Measurements from ENCODE around the gene MCAT.
"Not testable (repeated sequence)": the region's sequence is repeated elsewhere in the genome, so short reads cannot be mapped to it uniquely, and the experiment has no call there.

Gene MCAT

DNA sequence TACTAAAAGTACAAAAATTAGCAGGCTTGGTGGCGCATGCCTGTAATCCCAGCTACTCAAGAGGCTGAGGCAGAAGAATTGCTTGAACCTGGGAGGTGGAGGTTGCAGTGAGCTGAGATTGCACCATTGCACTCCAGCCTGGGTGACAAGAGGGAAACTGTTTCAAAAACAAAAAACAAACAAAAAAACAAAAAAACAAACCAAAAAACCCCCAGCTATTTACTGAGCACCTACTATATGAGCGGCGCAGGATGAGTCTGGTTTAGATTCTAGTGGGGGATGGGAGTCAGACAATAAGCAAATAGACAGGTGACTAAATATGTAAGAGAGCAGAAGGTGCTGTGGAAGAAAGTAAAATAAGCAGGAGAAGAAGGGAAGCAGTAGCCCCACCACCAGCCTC is 38.2 kb downstream of the MCAT start:
- not testable (repeated sequence) for H3K4me3 ChIP-seq (ENCODE audit: low read length); H3K4me1 ChIP-seq (ENCODE audit: control insufficient read depth, insufficient read depth, low read length); H3K9ac ChIP-seq (ENCODE audit: low read length); H3K27me3 ChIP-seq (ENCODE audit: control insufficient read depth, insufficient read depth, low read length); H3K27ac ChIP-seq (ENCODE audit: low read depth, low read length); H3K36me3 ChIP-seq (ENCODE audit: control insufficient read depth, insufficient read depth, low read length)

DNA sequence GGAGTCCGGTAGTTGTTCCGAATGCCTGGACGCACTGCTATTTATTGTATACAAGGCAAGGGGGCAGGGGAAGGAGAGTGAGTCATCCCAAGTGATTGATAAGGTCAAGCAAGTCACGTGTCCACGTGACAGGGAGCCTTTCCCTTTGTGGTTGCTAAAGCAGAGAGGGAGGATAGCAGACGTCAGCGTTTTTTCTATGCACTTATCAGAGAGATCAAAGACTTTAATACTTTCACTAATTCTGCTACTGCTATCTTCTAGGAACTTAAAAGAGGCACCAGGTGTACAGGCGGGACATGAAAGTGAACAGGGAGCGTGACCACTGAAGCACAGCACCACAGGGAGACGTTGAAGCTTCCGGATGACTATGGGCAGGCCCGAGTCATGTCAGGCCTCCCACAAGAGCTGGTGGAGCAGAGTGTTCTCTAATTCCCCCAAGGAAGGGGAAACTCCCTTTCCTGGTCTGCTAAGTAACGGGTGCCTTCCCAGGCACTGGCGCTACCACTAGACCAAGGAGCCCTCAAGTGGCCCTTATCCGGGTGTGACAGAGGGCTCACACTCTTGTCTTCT is 39.1 kb downstream of the MCAT start:
- not testable (repeated sequence) for H3K36me3 ChIP-seq (ENCODE audit: control insufficient read depth, insufficient read depth, low read length); H3K4me3 ChIP-seq (ENCODE audit: low read length); H3K4me1 ChIP-seq (ENCODE audit: control insufficient read depth, insufficient read depth, low read length); H3K27me3 ChIP-seq (ENCODE audit: control insufficient read depth, insufficient read depth, low read length); H3K27ac ChIP-seq (ENCODE audit: low read depth, low read length); H3K9ac ChIP-seq (ENCODE audit: low read length)

DNA sequence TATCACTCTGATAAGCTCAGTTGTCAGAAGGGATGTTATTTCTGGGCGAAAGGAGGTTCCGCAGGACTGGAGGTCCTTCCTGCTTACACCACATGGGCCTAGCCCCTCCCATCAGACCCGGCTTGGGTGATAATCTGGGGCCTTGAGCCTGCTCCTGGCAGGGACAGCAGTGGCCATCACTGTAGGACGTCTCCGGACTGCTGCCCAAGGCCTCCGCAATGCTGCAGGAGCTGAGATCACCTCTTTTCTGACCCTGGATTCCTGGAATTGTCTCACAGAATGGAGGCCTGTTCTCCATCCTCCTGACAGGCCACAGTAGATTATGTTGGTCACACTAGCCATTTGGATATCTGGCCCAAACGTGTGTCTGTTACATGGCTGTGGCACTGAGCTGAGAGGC is 41.9 kb downstream of the MCAT start:
- Histone ChIP-seq H3K4me1 (ENCODE audit: control insufficient read depth, insufficient read depth, low read length) (no peaks in the 10 kb centered on the region), H3K4me3 (ENCODE audit: low read length) (no peak overlapping the region), H3K36me3 (ENCODE audit: control insufficient read depth, insufficient read depth, low read length) (no peaks in the 10 kb centered on the region), H3K9ac (ENCODE audit: low read length) (no peak overlapping the region), H3K27ac (ENCODE audit: low read depth, low read length) (no peak overlapping the region), H3K27me3 (ENCODE audit: control insufficient read depth, insufficient read depth, low read length) (no peaks in the 10 kb centered on the region)

DNA sequence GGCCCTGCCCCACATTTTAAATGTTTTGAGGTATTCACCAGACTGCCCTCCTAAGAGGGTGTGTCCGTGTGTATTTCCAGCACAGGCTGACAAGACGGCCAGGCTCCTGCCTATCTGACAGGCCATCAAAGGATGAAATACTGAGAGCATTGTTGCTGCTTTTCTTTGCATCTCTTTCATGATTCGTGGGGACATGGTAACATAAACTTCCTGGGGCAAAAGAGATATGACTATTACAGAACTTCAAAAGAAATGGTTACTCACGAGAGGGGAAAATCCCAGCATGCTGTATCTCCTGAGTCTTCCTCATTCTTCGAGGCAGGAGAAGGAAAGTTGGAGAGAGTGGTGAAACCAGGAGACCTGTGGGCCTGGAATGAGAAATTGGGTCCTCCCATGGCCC is 43.0 kb downstream of the MCAT start:
- H3K9ac ChIP-seq (ENCODE audit: low read length): no peak overlapping the region
- no peak overlapping the region for H3K4me3 ChIP-seq (ENCODE audit: low read length)
- H3K27ac ChIP-seq (ENCODE audit: low read depth, low read length): no peak overlapping the region
- H3K27me3 ChIP-seq (ENCODE audit: control insufficient read depth, insufficient read depth, low read length): no peaks in the 10 kb centered on the region
- no peaks in the 10 kb centered on the region for H3K36me3 ChIP-seq (ENCODE audit: control insufficient read depth, insufficient read depth, low read length)
- H3K4me1 ChIP-seq (ENCODE audit: control insufficient read depth, insufficient read depth, low read length): no peaks in the 10 kb centered on the region

DNA sequence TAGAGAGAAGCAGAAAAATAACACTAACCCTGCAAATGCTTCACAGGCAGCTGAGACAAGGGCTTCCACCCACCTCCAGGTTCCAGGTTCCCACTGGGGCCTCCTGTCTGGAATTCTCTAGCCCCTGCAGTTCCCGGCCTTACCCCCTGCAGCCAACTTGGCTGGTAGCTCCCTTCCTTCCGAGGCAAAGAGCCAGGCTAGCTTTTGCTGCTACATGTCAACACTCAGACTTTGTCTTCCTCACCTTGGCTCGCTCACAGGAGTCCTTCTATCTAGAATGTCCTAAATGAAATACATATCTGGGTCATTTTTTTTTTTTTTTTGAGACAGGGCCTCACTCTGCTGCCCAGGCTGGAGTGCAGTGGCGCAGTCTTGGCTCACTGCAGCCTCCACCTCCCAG is 44.1 kb downstream of the MCAT start:
- Histone ChIP-seq H3K36me3 (ENCODE audit: control insufficient read depth, insufficient read depth, low read length) (no peaks in the 10 kb centered on the region), H3K27ac (ENCODE audit: low read depth, low read length) (no peak overlapping the region), H3K27me3 (ENCODE audit: control insufficient read depth, insufficient read depth, low read length) (no peaks in the 10 kb centered on the region), H3K4me3 (ENCODE audit: low read length) (no peak overlapping the region), H3K9ac (ENCODE audit: low read length) (no peak overlapping the region), H3K4me1 (ENCODE audit: control insufficient read depth, insufficient read depth, low read length) (no peaks in the 10 kb centered on the region)

DNA sequence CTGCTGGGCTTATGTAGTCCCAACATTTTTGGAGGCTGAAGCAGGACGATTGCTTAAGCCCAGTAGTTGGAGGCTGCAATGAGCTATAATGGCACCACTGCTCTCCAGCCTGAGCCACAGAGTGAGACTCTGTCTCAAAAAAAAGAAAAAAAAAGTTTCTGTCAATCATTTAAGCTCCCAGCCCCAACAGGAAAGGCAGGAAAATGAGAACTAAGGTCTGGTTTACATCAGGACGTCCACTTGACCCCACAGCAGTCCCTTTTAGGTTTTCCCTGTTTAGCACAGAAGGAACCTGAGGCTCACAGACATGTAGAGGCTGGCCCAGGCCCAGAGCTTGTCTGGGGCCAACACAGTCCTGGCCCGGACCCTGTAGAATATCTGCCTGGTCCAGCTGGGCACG is 44.8 kb downstream of the MCAT start:
- Histone ChIP-seq H3K27ac (ENCODE audit: low read depth, low read length) (no peak overlapping the region), H3K27me3 (ENCODE audit: control insufficient read depth, insufficient read depth, low read length) (no peaks in the 10 kb centered on the region), H3K9ac (ENCODE audit: low read length) (no peak overlapping the region), H3K36me3 (ENCODE audit: control insufficient read depth, insufficient read depth, low read length) (no peaks in the 10 kb centered on the region), H3K4me1 (ENCODE audit: control insufficient read depth, insufficient read depth, low read length) (no peaks in the 10 kb centered on the region), H3K4me3 (ENCODE audit: low read length) (no peak overlapping the region)

DNA sequence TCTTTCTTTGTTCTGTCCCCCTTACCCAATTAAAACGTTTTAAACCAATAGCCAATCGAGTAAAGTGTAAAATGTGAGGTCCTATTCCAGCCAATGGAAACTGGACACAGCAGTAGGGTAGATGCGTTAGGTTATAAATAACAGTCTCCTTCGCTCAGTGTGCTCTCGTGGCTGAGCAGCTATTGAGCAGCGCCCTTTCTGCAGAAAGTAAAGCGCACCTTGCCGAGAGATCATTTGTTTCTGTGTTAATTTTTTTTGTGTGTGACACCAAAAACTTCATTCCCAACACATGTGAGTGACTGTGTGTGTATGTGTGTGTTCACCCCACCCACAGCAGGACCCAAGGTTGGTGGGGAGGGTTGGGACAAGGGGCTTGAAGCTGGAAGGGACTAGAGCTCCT is 46.8 kb downstream of the MCAT start:
- no peak overlapping the region for H3K9ac ChIP-seq (ENCODE audit: low read length)
- no peak overlapping the region for H3K27ac ChIP-seq (ENCODE audit: low read depth, low read length)
- no peaks in the 10 kb centered on the region for H3K4me1 ChIP-seq (ENCODE audit: control insufficient read depth, insufficient read depth, low read length)
- no peak overlapping the region for H3K4me3 ChIP-seq (ENCODE audit: low read length)
- no peaks in the 10 kb centered on the region for H3K27me3 ChIP-seq (ENCODE audit: control insufficient read depth, insufficient read depth, low read length)
- H3K36me3 ChIP-seq (ENCODE audit: control insufficient read depth, insufficient read depth, low read length): no peaks in the 10 kb centered on the region

DNA sequence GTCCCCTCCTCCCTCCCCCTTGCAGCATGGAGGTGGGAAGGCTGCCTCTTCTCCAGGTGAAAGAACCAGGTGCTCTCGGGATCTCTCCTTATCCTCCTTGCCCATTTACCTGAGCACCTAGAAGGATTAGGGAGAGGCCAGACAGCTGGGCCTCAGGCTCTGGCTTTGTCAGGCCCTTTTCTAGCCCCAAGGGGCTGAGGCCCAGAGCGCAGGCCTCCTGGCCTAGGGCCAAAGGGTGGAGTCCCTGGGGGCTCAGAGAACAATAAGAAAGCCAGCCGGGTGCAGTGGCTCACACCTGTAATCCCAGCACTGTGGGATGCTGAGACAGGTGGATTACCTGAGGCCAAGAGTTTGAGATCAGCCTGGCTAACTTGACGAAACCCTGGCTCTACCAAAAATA is 48.6 kb downstream of the MCAT start:
- H3K4me1 ChIP-seq (ENCODE audit: control insufficient read depth, insufficient read depth, low read length): no peaks in the 10 kb centered on the region
- no peak overlapping the region for H3K27ac ChIP-seq (ENCODE audit: low read depth, low read length)
- no peaks in the 10 kb centered on the region for H3K27me3 ChIP-seq (ENCODE audit: control insufficient read depth, insufficient read depth, low read length)
- H3K36me3 ChIP-seq (ENCODE audit: control insufficient read depth, insufficient read depth, low read length): no peaks in the 10 kb centered on the region
- no peak overlapping the region for H3K9ac ChIP-seq (ENCODE audit: low read length)
- H3K4me3 ChIP-seq (ENCODE audit: low read length): no peak overlapping the region

DNA sequence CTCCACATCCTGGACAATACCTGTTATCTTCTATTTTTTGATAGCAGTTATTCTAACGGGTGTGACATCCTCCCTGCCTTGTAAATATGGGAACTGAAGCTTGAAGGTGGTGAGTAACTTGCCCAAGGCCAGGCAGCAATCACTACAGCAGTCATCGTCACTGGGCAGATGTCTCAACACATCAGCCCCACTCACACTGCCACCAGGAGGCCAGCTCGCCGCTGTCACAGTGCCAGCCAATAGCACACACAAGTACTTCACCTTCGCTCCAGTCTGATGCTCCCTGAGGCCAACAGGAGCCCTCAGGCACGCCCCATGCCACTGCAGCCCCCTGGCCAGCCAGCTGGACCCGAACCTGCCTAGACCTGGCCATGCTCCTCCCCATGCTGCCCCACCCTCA is 49.1 kb downstream of the MCAT start:
- Histone ChIP-seq H3K4me1 (ENCODE audit: control insufficient read depth, insufficient read depth, low read length) (no peaks in the 10 kb centered on the region), H3K4me3 (ENCODE audit: low read length) (no peak overlapping the region), H3K27me3 (ENCODE audit: control insufficient read depth, insufficient read depth, low read length) (no peaks in the 10 kb centered on the region), H3K36me3 (ENCODE audit: control insufficient read depth, insufficient read depth, low read length) (no peaks in the 10 kb centered on the region), H3K9ac (ENCODE audit: low read length) (no peak overlapping the region), H3K27ac (ENCODE audit: low read depth, low read length) (no peak overlapping the region)

DNA sequence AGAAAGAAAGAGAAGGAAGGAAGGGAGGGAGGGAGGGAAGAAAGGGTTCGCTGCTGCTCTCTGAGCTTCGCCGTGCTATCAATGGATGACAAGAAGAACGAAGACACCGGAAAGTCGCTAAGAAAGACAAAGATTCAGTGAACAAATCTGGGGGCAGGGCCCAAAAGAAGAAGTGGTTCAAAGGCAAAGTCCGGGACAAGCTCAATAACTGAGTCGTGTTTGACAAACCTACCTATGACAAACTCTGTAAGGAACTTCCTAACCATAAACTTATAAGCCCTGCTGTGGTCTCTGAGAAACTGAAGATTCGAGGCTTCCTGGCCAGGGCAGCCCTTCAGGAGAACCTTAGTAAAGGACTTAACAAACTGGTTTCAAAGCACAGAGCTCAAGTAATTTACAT is 51.1 kb downstream of the MCAT start:
- Histone ChIP-seq H3K27me3 (ENCODE audit: control insufficient read depth, insufficient read depth, low read length) (no peaks in the 10 kb centered on the region), H3K36me3 (ENCODE audit: control insufficient read depth, insufficient read depth, low read length) (no peaks in the 10 kb centered on the region)

DNA sequence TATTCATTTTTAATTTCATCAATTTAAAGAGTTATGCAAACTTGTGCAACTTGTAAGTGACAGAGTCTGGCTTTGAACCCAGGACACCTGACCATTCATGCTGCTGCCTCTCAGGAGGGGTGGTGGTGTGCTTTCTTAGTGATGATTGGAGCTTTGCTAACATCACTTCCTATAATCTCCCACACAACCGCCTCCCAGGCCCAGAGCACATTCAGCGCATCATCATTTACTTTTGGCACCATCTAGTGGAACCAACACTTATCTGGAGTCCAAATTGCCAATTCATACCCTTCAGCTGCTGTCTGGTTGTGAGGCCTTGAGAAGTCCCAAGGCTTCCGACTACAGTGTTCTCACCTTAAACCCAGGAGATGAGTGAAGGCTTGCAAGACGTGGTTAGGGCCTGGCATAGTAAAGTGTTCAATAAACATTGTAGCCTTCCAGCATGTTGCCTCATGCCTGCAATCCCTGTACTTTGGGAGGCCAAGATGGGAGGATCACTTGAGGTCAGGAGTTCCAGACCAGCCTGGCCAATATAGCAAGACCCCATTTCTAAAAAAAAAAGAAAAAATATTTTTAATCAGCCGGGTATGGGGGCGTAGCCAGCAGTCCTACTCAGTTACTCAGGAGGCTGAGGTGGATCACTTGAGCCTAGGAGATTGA is 52.9 kb downstream of the MCAT start:
- no peak overlapping the region for H3K27ac ChIP-seq (ENCODE audit: low read depth, low read length)

More for the DNA sequence above, 51.1 kb downstream of the MCAT start:
- H3K4me3 ChIP-seq (ENCODE audit: low read length): no peak overlapping the region
- peaks cover 3% of the 10 kb centered on the region for H3K4me1 ChIP-seq (ENCODE audit: control insufficient read depth, insufficient read depth, low read length)
- H3K9ac ChIP-seq (ENCODE audit: low read length): no peak overlapping the region
- H3K27ac ChIP-seq (ENCODE audit: low read depth, low read length): no peak overlapping the region

DNA sequence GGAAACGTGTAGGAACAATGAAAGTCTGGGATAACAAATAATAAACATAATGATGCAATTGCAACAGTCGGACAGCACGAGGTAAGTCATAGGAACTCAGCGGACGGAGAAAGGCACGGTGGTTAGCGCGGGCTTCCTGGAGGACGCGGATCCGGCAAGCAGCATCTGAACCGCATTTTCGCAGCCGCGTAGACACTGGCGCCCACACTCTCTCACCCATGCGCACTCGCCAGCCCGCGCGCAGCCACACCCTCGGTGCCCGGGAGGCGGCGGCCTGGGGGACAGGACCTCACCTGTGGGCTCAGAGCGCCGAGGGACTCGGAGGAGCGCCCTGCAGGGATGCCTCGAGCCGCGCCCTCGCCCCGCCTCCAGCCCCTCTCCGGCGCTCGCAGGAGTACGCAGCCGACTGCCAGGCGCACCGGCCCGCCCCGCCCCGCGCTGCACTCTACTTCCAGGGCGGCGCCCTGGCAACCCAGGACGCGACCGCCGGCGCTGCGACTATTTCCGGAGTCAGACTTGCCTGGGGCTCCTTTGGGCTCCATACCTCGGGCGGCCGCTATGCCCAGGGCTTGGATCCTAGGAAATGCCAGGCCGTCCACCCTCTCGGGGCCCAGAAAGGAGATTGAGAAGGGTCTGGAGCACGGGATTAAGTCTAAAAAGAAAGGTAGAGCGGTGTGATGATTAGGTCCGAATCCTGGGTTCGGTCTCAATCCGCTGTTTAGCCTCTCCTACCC is 54.0 kb downstream of the MCAT start, which contains the start of gene TTLL1:
Gene TTLL1 (minus strand): TSS at position 408 of the 734 bp plus-strand sequence. CDS start 13,805 bp downstream, outside the sequence.
- H3K27me3 ChIP-seq (ENCODE audit: control insufficient read depth, insufficient read depth, low read length): no peaks in the 10 kb centered on the region
- peak within 1 kb of the TSS; percentile 68 for H3K27ac ChIP-seq (ENCODE audit: low read depth, low read length)
- H3K4me3 ChIP-seq (ENCODE audit: low read length): peak within 1 kb of the TSS; percentile 87
- H3K4me1 ChIP-seq (ENCODE audit: control insufficient read depth, insufficient read depth, low read length): peaks cover 3% of the 10 kb centered on the region
- no peaks in the 10 kb centered on the region for H3K36me3 ChIP-seq (ENCODE audit: control insufficient read depth, insufficient read depth, low read length)
- peak within 1 kb of the TSS; percentile 57 for H3K9ac ChIP-seq (ENCODE audit: low read length)

More for the DNA sequence above, 52.9 kb downstream of the MCAT start:
- Histone ChIP-seq H3K9ac (ENCODE audit: low read length) (no peak overlapping the region), H3K4me1 (ENCODE audit: control insufficient read depth, insufficient read depth, low read length) (peaks cover 3% of the 10 kb centered on the region), H3K36me3 (ENCODE audit: control insufficient read depth, insufficient read depth, low read length) (no peaks in the 10 kb centered on the region), H3K4me3 (ENCODE audit: low read length) (no peak overlapping the region), H3K27me3 (ENCODE audit: control insufficient read depth, insufficient read depth, low read length) (no peaks in the 10 kb centered on the region)

DNA sequence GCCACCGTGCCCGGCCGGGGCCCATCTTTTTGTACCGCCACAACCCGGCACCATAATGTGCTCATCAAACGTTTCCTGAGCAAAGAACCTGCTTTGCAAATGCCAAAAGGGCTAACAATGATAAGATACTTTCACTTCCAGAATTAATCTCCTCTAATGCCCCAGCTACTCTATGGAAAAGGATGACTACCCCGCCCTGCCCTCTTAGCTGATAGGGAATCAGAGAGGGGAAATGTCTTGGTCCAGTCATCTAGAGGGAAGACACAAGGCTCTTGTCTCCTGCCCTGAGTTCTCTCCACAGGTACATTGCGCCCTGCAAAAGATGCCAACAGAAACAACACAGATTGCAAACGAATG is 54.6 kb downstream of the MCAT start:
- H3K27me3 ChIP-seq (ENCODE audit: control insufficient read depth, insufficient read depth, low read length): no peaks in the 10 kb centered on the region
- H3K4me1 ChIP-seq (ENCODE audit: control insufficient read depth, insufficient read depth, low read length): peaks cover 3% of the 10 kb centered on the region
- H3K4me3 ChIP-seq (ENCODE audit: low read length): peak overlapping the region; percentile 87
- H3K36me3 ChIP-seq (ENCODE audit: control insufficient read depth, insufficient read depth, low read length): no peaks in the 10 kb centered on the region
- no peak overlapping the region for H3K27ac ChIP-seq (ENCODE audit: low read depth, low read length)
- H3K9ac ChIP-seq (ENCODE audit: low read length): no peak overlapping the region

All from rectal smooth muscle tissue (tissue), 1 donor.